ENCODE measurements around the gene CDH13. TPM values are rescaled to one million over a fixed set of nuclear protein-coding genes. Genes with fewer than 3 reads are reported as not detected.
A peak's percentile ranks its signal among the peaks of the same experiment; 100 is the strongest.

CDH13 gene
- total RNA-seq, 4 donors from 2014 or later, result 3.4 to 14.8 (median 6.5) TPM

- no peak for TF ChIP-seq POLR2A (IDR thresholded peaks at IDR 0.05)
- TF ChIP-seq, protein P1, sequence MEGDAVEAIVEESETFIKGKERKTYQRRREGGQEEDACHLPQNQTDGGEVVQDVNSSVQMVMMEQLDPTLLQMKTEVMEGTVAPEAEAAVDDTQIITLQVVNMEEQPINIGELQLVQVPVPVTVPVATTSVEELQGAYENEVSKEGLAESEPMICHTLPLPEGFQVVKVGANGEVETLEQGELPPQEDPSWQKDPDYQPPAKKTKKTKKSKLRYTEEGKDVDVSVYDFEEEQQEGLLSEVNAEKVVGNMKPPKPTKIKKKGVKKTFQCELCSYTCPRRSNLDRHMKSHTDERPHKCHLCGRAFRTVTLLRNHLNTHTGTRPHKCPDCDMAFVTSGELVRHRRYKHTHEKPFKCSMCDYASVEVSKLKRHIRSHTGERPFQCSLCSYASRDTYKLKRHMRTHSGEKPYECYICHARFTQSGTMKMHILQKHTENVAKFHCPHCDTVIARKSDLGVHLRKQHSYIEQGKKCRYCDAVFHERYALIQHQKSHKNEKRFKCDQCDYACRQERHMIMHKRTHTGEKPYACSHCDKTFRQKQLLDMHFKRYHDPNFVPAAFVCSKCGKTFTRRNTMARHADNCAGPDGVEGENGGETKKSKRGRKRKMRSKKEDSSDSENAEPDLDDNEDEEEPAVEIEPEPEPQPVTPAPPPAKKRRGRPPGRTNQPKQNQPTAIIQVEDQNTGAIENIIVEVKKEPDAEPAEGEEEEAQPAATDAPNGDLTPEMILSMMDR (IDR thresholded peaks at IDR 0.05), result no peak
- Histone ChIP-seq H3K4me3 (replicated peaks in 1 of 3) (no peak overlapping the region), H3K27ac (peak overlapping the region in 2 of 3 donors; percentile 3 to 15), H3K27me3 (no peaks in the 10 kb centered on the region), H3K9me3 (no peaks in the 10 kb centered on the region), H3K36me3 (no peaks in the 10 kb centered on the region), H3K4me1 (peaks cover 14 to 15% of the 10 kb centered on the region in 2 donors)
- WGBS, 2 donors, result 79 to 81% methylated on average over 3 of the region's 3 CpGs
- intact Hi-C loops (cut with DNase I), result no loop called here
- DNase-seq, result no peak
Observed at GRCh38 chr16:82699260-82699659, 72.5 kb downstream of the CDH13 start.

GRCh38 chr16:82699711-82700495 is 73.1 kb downstream of the CDH13 start:
- peaks cover 14 to 15% of the 10 kb centered on the region in 2 donors for H3K4me1 ChIP-seq
- no peak for TF ChIP-seq POLR2A (IDR thresholded peaks at IDR 0.05)
- TF ChIP-seq, protein P1 (IDR thresholded peaks at IDR 0.05), result no peak
- peak overlapping the region in 2 of 3 donors; percentile 3 to 15 for H3K27ac ChIP-seq
- no peaks in the 10 kb centered on the region for H3K36me3 ChIP-seq
- no peaks in the 10 kb centered on the region for H3K27me3 ChIP-seq
- no peak overlapping the region for H3K4me3 ChIP-seq (replicated peaks in 1 of 3)
- no peaks in the 10 kb centered on the region for H3K9me3 ChIP-seq
- DNase-seq, result peak; percentile 16 to 41
- 61 to 63% methylated on average over 9 of the region's 9 CpGs for WGBS, 2 donors
- intact Hi-C loops (cut with DNase I), result no loop called here

- no peaks in the 10 kb centered on the region for H3K27me3 ChIP-seq
- no peak for DNase-seq
- no peak overlapping the region for H3K27ac ChIP-seq
- TF ChIP-seq POLR2A (IDR thresholded peaks at IDR 0.05), result no peak
- TF ChIP-seq, protein P1 (IDR thresholded peaks at IDR 0.05), result no peak
- H3K4me1 ChIP-seq, result peaks cover 14 to 15% of the 10 kb centered on the region in 2 donors
- 52 to 55% methylated on average over 5 of the region's 5 CpGs for WGBS, 2 donors
- no peaks in the 10 kb centered on the region for H3K9me3 ChIP-seq
- no peak overlapping the region for H3K4me3 ChIP-seq (replicated peaks in 1 of 3)
- H3K36me3 ChIP-seq, result no peaks in the 10 kb centered on the region
- intact Hi-C loops (cut with DNase I), result no loop called here
Observed at GRCh38 chr16:82700541-82701235, 73.9 kb downstream of the CDH13 start.

DNA sequence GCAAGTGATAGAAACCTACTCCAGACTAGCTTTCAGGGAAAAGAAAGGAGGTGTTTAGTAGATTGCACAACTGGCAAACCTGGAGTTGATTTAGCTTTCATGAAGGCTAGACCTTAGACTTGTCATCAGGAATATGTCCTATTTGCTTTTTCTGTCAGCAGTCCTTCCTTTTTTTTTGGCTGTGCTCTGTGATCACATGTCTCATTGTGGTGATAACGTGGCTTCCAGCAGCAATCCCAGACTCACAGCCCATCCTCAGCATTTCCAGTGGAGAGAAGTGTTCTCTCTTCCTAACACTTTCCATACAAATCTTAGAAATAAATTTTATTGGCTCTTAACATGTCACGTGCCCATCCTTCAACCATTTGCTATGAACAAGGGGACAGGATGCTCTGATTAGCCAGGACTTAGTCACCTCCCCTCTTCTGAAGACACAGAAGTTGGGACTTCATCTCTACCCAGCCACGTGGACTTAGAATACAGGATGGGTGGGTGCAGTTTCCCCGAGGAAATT is 74.7 kb downstream of the CDH13 start:
- Histone ChIP-seq H3K4me3 (replicated peaks in 1 of 3) (no peak overlapping the region), H3K27me3 (no peaks in the 10 kb centered on the region), H3K27ac (no peak overlapping the region), H3K9me3 (no peaks in the 10 kb centered on the region), H3K36me3 (no peaks in the 10 kb centered on the region), H3K4me1 (peaks cover 14 to 15% of the 10 kb centered on the region in 2 donors)
- intact Hi-C loops (cut with DNase I), result no loop called here
- TF ChIP-seq POLR2A (IDR thresholded peaks at IDR 0.05), result no peak
- TF ChIP-seq, protein P1 (IDR thresholded peaks at IDR 0.05), result no peak
- WGBS, 2 donors, result 61 to 67% methylated on average over 4 of the region's 4 CpGs
- no peak for DNase-seq

- H3K36me3 ChIP-seq, result no peaks in the 10 kb centered on the region
- no peak overlapping the region for H3K27ac ChIP-seq
- TF ChIP-seq POLR2A (IDR thresholded peaks at IDR 0.05), result no peak
- TF ChIP-seq, protein P1 (IDR thresholded peaks at IDR 0.05), result no peak
- intact Hi-C loops (cut with DNase I), result no loop called here
- WGBS, 2 donors, result 22 to 34% methylated on average over 2 of the region's 2 CpGs
- peaks cover 14 to 15% of the 10 kb centered on the region in 2 donors for H3K4me1 ChIP-seq
- DNase-seq, result peak; percentile 60 to 67
- H3K4me3 ChIP-seq (replicated peaks in 1 of 3), result no peak overlapping the region
- H3K27me3 ChIP-seq, result no peaks in the 10 kb centered on the region
- H3K9me3 ChIP-seq, result no peaks in the 10 kb centered on the region
Observed at GRCh38 chr16:82703161-82703560, 76.4 kb downstream of the CDH13 start.

All from thyroid gland (tissue), 4 donors.